ENCODE results near the gene LDB1.

DNA sequence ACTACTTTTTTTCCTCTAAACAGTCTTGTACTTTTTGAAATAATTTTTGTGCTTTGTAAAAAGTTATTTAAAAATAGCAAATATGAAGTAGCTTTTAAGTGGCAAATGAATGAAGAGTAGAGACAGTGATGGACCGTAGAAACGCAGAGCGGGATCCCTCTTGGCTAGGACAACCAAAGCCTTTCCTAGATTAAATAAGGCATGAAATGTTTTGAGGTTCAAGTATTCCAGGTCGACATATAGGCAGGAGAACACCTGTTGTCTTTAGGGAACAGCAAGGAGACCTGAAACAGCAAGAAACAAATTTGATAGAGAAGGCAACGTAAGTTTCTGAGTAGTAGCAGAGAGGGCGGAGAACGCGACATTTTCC, 12.0 kb upstream of the LDB1 start:
- TF ChIP-seq, protein P1, sequence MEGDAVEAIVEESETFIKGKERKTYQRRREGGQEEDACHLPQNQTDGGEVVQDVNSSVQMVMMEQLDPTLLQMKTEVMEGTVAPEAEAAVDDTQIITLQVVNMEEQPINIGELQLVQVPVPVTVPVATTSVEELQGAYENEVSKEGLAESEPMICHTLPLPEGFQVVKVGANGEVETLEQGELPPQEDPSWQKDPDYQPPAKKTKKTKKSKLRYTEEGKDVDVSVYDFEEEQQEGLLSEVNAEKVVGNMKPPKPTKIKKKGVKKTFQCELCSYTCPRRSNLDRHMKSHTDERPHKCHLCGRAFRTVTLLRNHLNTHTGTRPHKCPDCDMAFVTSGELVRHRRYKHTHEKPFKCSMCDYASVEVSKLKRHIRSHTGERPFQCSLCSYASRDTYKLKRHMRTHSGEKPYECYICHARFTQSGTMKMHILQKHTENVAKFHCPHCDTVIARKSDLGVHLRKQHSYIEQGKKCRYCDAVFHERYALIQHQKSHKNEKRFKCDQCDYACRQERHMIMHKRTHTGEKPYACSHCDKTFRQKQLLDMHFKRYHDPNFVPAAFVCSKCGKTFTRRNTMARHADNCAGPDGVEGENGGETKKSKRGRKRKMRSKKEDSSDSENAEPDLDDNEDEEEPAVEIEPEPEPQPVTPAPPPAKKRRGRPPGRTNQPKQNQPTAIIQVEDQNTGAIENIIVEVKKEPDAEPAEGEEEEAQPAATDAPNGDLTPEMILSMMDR (IDR thresholded peaks at IDR 0.05; ENCODE audit: low read length), result no peak
- no peak for TF ChIP-seq EZH2 (IDR thresholded peaks at IDR 0.05; ENCODE audit: borderline replicate concordance, low read length)

Measured in OCI-LY1 (cell line).